ENCODE results near the gene RAVER2.
"Not testable (repeated sequence)": the region's sequence is repeated elsewhere in the genome, so short reads cannot be mapped to it uniquely, and the experiment has no call there.

The RAVER2 gene

GRCh38 chr1:64748706-64749105 lies 3.8 kb downstream of the RAVER2 start:
- DNase-seq (ENCODE audit: low read depth) = no peak

- DNase-seq (ENCODE audit: low read depth) = no peak
These were observed 5.2 kb downstream of the RAVER2 start for GRCh38 chr1:64750092-64750491.

GRCh38 chr1:64750875-64751274 lies 6.0 kb downstream of the RAVER2 start:
- DNase-seq (ENCODE audit: low read depth) = no peak

GRCh38 chr1:64754173-64754572 lies 9.3 kb downstream of the RAVER2 start:
- DNase-seq (ENCODE audit: low read depth) = no peak

GRCh38 chr1:64755361-64755760 lies 10.5 kb downstream of the RAVER2 start:
- DNase-seq (ENCODE audit: low read depth) = no peak

GRCh38 chr1:64756770-64757169 lies 11.9 kb downstream of the RAVER2 start:
- DNase-seq (ENCODE audit: low read depth) = no peak

- no peak for DNase-seq (ENCODE audit: low read depth)
These were observed 12.3 kb downstream of the RAVER2 start for GRCh38 chr1:64757213-64757612.

GRCh38 chr1:64758233-64758632 lies 13.4 kb downstream of the RAVER2 start:
- DNase-seq (ENCODE audit: low read depth) = no peak

GRCh38 chr1:64759968-64760367 lies 15.1 kb downstream of the RAVER2 start:
- DNase-seq (ENCODE audit: low read depth) = no peak

GRCh38 chr1:64765012-64765411 lies 20.1 kb downstream of the RAVER2 start:
- DNase-seq (ENCODE audit: low read depth) = no peak

- DNase-seq (ENCODE audit: low read depth) = no peak
These were observed 21.0 kb downstream of the RAVER2 start for GRCh38 chr1:64765826-64766225.

GRCh38 chr1:64766429-64766828 lies 21.6 kb downstream of the RAVER2 start:
- no peak for DNase-seq (ENCODE audit: low read depth)

- no peak for DNase-seq (ENCODE audit: low read depth)
These were observed 24.6 kb downstream of the RAVER2 start for GRCh38 chr1:64769482-64769881.

- no peak for DNase-seq (ENCODE audit: low read depth)
These were observed 25.1 kb downstream of the RAVER2 start for GRCh38 chr1:64769971-64770370.

GRCh38 chr1:64773306-64773705 lies 28.4 kb downstream of the RAVER2 start:
- not testable (repeated sequence) for DNase-seq (ENCODE audit: low read depth)

- DNase-seq (ENCODE audit: low read depth) = no peak
These were observed 30.2 kb downstream of the RAVER2 start for GRCh38 chr1:64775113-64775512.

GRCh38 chr1:64782044-64782443 lies 37.2 kb downstream of the RAVER2 start:
- DNase-seq (ENCODE audit: low read depth) = not testable (repeated sequence)

- DNase-seq (ENCODE audit: low read depth) = not testable (repeated sequence)
These were observed 38.0 kb downstream of the RAVER2 start for GRCh38 chr1:64782848-64783247.

GRCh38 chr1:64790832-64791487 lies 46.1 kb downstream of the RAVER2 start:
- DNase-seq (ENCODE audit: low read depth) = no peak

GRCh38 chr1:64798872-64799271 lies 54.0 kb downstream of the RAVER2 start:
- no peak for DNase-seq (ENCODE audit: low read depth)

GRCh38 chr1:64801851-64802523 lies 57.1 kb downstream of the RAVER2 start:
- DNase-seq (ENCODE audit: low read depth) = no peak

GRCh38 chr1:64809309-64809708 lies 64.4 kb downstream of the RAVER2 start:
- no peak for DNase-seq (ENCODE audit: low read depth)

- no peak for DNase-seq (ENCODE audit: low read depth)
These were observed 65.1 kb downstream of the RAVER2 start for GRCh38 chr1:64810001-64810400.

- no peak for DNase-seq (ENCODE audit: low read depth)
These were observed 66.3 kb downstream of the RAVER2 start for GRCh38 chr1:64811131-64811530.
